Measurements from ENCODE around the gene RNF152.

The RNF152 gene

GRCh38 chr18:61854578-61855448 is 38.0 kb downstream of the RNF152 start:
- no peak for DNase-seq (ENCODE audit: low read depth in 2 of 3, low spot score in 1 of 3)

- DNase-seq (ENCODE audit: low read depth in 2 of 3, low spot score in 1 of 3): no peak
Measured at GRCh38 chr18:61853855-61854254, 39.0 kb downstream of the RNF152 start.

GRCh38 chr18:61852496-61852895 is 40.3 kb downstream of the RNF152 start:
- no peak for DNase-seq (ENCODE audit: low read depth in 2 of 3, low spot score in 1 of 3)

- DNase-seq (ENCODE audit: low read depth in 2 of 3, low spot score in 1 of 3): no peak
Measured at GRCh38 chr18:61851940-61852451, 40.8 kb downstream of the RNF152 start.

- no peak for DNase-seq (ENCODE audit: low read depth in 2 of 3, low spot score in 1 of 3)
Measured at GRCh38 chr18:61851279-61851678, 41.5 kb downstream of the RNF152 start.

- DNase-seq (ENCODE audit: low read depth in 2 of 3, low spot score in 1 of 3): no peak
Measured at GRCh38 chr18:61850756-61851155, 42.1 kb downstream of the RNF152 start.

- no peak for DNase-seq (ENCODE audit: low read depth in 2 of 3, low spot score in 1 of 3)
Measured at GRCh38 chr18:61847164-61847791, 45.5 kb downstream of the RNF152 start.

GRCh38 chr18:61845197-61845596 is 47.6 kb downstream of the RNF152 start:
- DNase-seq (ENCODE audit: low read depth in 2 of 3, low spot score in 1 of 3): no peak

GRCh38 chr18:61844726-61845125 is 48.1 kb downstream of the RNF152 start:
- DNase-seq (ENCODE audit: low read depth in 2 of 3, low spot score in 1 of 3): no peak

- DNase-seq (ENCODE audit: low read depth in 2 of 3, low spot score in 1 of 3): no peak
Measured at GRCh38 chr18:61842146-61842545, 50.7 kb downstream of the RNF152 start.

GRCh38 chr18:61841706-61842105 is 51.1 kb downstream of the RNF152 start:
- no peak for DNase-seq (ENCODE audit: low read depth in 2 of 3, low spot score in 1 of 3)

GRCh38 chr18:61840324-61840723 is 52.5 kb downstream of the RNF152 start:
- no peak for DNase-seq (ENCODE audit: low read depth in 2 of 3, low spot score in 1 of 3)

- DNase-seq (ENCODE audit: low read depth in 2 of 3, low spot score in 1 of 3): no peak
Measured at GRCh38 chr18:61838521-61838920, 54.3 kb downstream of the RNF152 start.

GRCh38 chr18:61833978-61834377 is 58.8 kb downstream of the RNF152 start:
- no peak for DNase-seq (ENCODE audit: low read depth in 2 of 3, low spot score in 1 of 3)

- no peak for DNase-seq (ENCODE audit: low read depth in 2 of 3, low spot score in 1 of 3)
Measured at GRCh38 chr18:61833387-61833786, 59.4 kb downstream of the RNF152 start.

- DNase-seq (ENCODE audit: low read depth in 2 of 3, low spot score in 1 of 3): no peak
Measured at GRCh38 chr18:61832858-61833257, 59.9 kb downstream of the RNF152 start.

- DNase-seq (ENCODE audit: low read depth in 2 of 3, low spot score in 1 of 3): no peak
Measured at GRCh38 chr18:61831071-61831470, 61.7 kb downstream of the RNF152 start.

- DNase-seq (ENCODE audit: low read depth in 2 of 3, low spot score in 1 of 3): no peak
Measured at GRCh38 chr18:61829108-61829507, 63.7 kb downstream of the RNF152 start.

- DNase-seq (ENCODE audit: low read depth in 2 of 3, low spot score in 1 of 3): no peak
Measured at GRCh38 chr18:61827591-61827990, 65.2 kb downstream of the RNF152 start.

GRCh38 chr18:61825386-61825785 is 67.4 kb downstream of the RNF152 start:
- no peak for DNase-seq (ENCODE audit: low read depth in 2 of 3, low spot score in 1 of 3)

- no peak for DNase-seq (ENCODE audit: low read depth in 2 of 3, low spot score in 1 of 3)
Measured at GRCh38 chr18:61824733-61825363, 68.0 kb downstream of the RNF152 start.

- DNase-seq (ENCODE audit: low read depth in 2 of 3, low spot score in 1 of 3): no peak
Measured at GRCh38 chr18:61823595-61823994, 69.2 kb downstream of the RNF152 start.
